ENCODE results near the gene ADAM11.
"Not testable (repeated sequence)": the region's sequence is repeated elsewhere in the genome, so short reads cannot be mapped to it uniquely, and the experiment has no call there.

The ADAM11 gene

DNA sequence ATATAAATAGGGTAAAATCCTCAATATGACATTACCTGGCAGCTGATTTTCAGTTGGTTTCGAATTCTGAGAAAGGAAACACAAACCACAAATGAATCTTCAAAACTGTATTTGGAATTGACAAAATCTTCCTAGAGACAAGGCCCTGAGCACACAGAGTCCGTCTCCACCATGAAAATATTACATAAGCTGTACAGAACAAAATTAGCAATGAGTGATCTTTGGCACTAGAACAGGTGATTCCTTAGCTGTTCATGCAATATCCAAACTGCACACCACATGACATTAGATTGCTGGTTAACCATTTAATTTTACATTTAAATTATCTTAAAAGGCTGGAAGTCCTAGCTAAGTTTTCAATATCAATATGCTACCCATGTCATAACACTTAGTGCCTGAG is 39.6 kb downstream of the ADAM11 start:
- no peak for DNase-seq

DNA sequence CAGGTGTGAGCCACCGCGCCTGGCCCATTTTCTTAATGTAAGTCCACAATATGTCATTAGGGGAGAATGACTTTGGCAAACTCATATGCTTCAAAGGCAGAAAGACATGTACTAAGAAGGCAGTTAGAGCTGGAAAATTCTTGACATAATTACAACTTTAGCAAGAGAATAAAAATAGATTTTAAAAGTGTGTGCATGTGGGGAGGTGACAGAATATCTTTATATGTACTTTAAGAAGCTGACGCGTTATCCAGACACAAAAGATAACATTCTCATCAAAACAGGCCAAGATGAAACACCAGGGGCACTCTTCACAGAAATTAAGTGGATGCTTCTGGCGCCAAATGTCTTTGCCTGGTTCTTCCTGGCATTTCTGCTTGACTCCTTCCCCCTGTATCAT is 43.1 kb downstream of the ADAM11 start:
- DNase-seq: no peak

DNA sequence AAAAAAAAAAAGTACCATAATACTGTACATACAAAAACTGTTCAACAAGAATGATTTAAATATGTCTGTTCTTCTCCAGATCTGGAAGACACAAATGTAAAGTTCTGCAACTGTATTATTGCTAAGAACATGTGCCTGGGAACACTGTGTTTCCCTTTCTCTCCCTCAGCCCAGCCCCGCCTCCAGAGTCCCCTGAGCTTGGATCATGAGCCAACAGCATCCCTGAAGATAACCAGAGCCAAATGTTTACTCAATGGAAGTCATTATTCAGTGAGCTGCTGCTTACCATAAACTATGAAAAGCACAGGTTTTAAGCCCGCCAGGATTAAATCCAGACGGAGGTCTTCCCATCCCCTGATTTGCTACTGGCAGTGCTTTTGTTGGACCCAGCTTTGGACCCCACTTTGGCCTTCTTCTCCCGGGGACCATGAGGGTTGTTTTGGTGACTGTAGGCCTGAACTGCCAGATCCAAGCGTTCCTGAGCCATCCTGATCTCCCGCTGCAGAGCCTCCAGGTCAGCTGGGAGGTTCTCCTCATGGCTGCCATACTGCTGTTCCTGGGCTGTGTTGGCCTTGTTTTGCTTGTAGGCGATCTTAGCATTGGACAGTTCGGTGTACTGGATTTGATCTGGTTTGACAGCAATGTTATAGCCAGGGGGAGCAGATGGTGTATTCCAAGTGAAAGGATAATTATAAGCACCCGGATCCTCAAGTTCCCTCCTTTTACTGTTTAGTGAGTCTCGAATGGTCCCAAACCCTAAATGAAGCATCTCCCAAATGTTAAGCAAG is 45.7 kb downstream of the ADAM11 start:
- no peak for DNase-seq

DNA sequence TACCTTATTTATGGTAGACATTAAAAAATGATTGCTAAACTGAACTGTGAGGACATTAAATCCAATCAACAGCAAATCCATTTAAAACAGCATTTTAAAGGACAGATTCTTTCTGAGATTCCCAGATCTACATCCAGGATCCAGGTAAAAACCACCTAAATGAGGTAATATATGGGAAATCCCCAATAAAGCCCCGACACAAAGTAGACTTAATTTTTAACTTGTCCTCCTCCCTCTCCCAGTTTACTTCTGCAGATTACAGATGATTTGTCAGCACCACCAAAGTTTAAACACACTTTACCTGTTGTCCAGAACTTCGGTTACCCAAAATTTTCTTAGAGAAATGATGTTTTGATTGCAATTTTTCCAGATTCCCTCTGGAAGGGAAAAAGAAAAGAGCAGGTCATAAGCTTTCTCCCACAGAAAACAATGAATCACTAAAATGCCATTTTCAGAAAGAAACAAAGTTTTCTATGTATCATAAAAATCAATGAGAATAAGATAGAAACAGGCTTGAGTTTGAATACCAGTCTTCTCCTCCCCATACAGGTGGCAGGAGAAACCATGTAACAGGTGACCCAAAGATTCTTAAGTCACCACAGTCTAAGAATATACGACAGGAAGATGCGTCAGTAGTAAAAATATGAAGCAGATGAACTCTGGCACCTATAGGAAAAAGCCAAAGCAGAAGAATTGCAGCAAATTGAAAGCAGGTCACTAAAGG is 48.5 kb downstream of the ADAM11 start:
- DNase-seq: no peak

DNA sequence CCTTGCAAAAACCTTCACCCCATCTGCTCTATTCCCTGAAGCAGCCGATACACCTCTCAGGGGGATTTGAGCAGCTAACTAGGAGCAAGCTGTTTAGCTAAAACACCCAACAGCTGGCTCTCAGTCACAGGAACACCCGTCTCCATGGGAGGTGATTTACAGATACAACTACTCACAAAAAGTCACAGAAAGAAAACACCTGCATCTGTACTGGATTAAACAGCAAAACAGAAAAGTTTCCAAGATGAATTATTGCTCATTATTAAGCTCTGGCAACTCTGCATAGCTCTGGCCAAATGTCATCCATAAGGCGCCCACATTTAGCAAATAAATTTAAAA is 49.0 kb downstream of the ADAM11 start:
- no peak for DNase-seq

DNA sequence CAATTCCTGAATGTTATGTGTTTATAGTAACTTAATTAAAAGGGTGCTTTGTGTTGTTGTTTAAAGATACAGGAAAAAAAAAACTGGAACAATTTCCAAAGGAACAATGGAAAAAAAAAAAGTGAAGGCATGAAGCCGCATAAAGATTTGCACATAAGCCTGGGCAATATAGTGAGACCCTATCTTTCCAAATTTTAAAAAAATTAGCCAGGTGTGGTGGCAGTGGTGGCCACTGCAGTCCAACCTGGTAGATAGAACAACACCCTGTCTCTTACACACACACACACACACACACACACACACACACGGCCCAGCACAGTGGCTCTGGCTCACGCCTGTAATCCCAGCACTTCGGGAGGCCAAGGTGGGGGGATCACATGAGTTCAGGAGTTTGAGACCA is 49.4 kb downstream of the ADAM11 start:
- no peak for DNase-seq

DNA sequence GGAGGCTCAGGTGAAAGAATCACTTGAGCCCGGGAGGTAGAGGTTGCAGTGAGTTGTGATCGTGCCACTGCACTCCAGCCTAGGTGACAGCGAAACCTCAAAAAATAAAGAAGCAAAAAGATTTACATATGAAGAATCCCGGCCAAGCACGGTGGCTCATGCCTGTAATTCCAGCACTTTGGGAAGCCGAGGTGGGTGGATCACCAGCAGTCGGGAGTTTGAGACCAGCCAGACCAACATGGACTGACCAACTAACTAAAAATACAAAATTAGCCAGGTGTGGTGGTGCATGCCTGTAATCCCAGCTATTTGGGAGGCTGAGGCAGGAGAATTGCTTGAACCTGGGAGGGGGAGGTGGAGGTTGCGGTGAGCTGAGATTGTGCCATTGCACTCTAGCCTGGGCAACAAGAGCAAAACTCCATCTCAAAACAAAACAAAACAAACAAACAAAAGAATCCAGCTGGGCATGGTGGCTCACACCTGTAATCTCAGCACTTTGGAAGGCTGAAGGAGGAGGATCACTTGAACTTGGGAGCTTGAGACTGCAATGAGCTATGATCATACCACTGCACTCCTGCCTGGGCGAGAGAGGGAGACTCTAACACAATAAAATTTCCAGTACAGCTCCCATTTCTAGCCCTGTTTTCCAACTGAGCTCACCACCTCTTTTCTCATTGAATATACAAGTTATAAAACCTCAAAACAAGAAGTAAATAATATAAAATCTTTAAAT is 50.0 kb downstream of the ADAM11 start:
- not testable (repeated sequence) for DNase-seq

DNA sequence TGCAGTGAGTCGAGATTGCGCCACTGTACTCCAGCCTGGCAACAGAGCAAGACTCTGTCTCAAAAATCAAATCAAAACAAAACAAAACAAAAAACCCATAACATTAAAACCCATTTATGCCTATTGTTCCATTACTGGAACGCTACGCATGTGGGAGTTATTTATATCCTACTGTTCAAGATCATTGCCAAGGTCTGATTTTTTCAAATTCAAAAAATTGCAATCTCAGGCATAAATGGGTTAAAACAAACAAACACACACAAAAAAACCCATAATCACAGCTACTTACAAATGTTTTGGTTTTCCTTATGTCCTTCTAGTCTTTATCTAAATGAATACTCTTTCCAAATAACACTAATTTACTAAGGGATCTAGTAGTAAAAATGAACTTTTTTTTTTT is 53.5 kb downstream of the ADAM11 start:
- no peak for DNase-seq

DNA sequence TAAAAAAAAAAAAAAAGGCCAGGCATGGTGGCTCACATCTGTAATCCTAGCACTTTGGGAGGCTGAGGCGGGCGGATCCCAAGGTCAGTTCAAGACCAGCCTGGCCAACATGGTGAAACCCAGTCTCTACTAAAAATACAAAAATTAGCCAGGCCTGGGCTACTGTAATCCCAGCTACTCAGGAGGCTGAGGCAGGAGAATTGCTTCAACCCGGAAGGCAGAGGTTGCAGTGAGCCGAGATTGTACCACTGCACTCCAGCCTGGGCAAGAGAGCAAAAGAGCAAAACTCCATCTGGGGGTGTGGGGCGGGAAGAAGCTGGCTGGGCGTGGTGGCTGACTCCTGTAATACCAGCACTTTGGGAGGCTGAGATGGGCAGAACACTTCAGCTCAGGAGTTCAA is 59.7 kb downstream of the ADAM11 start:
- DNase-seq: not testable (repeated sequence)

DNA sequence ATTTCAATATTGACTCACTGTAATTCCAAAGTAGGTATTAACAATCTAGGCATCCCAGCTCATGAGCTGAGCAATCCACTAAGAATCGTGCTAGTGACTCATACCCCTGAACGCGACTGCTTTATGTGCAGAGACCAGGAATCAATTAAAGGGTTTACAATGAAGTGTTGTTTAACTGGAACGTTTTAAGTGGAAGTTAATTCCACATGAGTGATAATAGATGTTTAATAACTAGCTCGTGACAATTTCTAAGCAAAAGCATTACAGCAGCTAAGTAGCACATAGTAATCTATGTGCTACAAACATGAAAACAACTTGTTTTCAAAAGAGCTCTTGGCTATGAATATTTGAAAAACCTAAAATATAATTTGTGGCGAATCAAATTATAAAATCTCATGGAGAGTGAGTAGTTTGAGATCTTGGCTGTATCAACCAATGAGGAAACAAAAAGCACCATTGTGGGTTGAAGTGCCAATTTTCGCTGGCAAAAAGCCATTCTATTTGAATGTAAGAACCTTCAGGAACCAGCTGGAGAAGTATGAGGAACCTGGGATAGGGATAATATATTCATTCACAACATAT is 61.9 kb downstream of the ADAM11 start:
- DNase-seq: no peak

DNA sequence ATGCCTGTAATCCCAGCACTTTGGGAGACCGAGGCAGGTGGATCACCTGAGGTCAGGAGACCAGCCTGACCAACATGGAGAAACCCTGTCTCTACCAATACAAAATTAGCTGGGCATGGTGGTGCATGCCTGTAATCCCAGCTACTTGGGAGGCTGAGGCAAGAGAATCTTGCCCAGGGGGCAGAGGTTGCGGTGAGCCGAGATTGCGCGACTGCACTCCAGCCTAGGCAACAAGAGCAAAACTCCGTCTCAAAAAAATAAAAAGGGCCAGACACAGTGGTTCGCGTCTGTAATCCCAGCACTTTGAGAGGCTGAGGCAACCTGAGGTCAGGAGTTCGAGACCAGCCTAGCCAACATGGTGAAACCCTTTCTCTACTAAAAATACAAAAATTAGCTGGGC is 66.4 kb downstream of the ADAM11 start:
- DNase-seq: not testable (repeated sequence)

DNA sequence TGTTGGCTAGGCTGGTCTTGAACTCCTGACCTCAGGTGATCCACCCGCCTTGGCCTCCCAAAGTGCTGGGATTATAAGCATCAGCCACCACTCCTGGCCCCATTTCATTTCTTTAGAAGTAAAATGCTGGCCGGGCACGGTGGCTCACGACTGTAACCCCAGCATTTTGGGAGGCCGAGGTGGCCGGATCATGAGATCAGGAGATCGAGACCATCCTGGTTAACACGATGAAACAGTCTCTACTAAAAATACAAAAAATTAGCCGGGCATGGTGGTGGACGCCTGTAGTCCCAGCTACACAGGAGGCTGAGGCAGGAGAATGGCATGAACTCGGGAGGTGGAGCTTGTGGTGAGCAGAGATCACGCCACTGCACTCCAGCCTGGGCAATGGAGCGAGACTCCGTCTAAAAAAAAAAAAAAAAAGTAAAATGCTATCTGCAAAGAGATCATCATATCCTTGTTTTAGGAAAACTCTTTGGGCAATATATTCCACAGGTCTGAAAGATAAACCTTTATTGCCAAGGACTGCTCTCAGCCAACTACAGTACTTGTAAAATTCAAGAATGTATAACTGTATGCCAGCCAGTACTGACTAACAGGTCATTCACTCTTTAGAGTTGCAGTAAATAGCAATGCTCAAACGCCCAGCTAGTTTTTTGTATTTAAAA is 67.5 kb downstream of the ADAM11 start:
- DNase-seq: no peak

DNA sequence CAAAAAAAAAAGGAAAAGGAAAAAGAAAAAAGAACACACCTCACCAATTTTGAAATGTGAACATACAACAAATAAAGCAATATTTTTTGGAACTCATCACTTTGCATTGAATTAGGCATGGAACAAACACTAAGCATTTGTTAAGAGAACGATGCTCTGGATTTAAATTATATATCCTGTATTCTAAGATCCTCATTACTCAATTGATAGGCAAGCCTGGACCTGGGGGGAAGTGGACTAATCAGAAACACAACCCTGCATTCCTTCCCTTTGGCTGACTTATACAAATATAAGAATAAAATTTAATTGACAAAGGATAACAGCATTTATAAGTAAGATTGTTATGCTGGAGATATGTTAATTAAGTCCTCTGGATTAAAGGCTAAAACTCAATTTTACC is 69.1 kb downstream of the ADAM11 start:
- no peak for DNase-seq

DNA sequence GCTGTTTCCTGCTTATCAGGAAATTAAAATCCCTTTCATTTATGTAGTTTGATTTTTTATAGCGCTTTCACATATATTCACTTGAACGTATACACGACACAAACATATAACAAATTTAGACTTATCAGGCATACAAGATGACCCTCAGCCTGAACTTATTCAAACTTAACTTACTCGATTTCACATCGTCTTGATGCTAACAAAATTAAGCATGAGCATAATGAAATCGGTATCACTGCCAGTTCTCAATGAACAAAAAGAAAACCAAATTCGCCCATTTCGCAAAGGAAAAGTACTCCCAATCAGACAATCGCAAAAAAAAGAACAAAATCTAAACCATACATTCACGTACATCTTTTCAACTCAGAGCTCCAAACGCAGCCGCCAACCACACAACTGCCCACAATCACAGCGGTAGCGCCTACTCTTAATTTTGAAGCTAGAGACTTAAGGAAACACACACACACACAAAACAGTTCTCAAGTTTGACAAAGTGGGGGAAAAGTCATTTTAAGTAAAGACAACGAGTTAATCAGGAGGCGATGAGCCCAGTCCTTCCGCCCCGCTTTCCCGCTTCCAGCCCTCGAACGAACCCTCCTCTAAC is 70.2 kb downstream of the ADAM11 start:
- no peak for DNase-seq

DNA sequence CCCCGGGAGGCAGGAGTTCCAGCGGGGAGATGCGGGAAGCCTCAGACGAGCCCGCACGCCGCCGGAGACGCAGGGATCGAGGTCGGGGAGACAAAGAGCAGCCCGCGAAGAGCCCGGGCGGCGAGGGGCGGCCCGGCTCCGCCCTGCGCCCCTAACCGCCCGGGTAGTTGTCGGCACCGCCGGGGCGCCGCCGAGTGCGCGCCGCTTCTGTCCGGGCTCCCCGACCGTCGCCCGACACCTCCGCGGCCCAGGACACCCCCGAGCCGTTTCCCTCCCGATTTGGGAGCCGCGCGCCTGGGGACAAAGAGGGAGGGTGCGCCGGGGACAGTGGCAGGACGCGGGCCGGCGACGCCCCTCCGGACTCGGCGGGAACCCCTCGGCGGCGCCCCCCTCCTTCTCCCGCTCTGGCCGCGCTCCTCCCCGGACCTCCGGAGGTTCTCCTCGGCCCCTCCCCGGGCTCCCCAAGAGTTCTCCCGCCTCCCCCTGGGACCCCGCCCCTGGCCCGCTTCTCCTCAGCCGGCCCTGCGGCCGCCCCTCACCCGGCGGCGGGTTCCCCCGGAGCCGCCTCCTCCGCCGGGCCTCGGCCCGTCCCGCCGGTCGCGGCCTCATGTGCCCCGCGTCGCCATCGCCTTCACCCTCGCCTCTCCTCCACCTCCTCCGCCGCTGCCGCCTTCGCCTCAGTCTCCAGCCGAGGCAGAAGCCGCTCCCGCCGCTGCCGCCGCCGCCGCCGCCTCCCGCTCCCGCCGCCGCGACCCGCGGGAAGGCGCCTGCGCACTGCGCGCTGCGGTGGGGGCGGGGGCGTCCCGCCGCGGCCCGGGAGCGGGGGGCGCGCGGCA is 71.0 kb downstream of the ADAM11 start, which contains the start of gene GJC1:
Gene GJC1 (minus strand): TSS at position 765 of the 836 bp plus-strand sequence. CDS start 24,470 bp downstream, outside the sequence.
- no peak for DNase-seq

DNA sequence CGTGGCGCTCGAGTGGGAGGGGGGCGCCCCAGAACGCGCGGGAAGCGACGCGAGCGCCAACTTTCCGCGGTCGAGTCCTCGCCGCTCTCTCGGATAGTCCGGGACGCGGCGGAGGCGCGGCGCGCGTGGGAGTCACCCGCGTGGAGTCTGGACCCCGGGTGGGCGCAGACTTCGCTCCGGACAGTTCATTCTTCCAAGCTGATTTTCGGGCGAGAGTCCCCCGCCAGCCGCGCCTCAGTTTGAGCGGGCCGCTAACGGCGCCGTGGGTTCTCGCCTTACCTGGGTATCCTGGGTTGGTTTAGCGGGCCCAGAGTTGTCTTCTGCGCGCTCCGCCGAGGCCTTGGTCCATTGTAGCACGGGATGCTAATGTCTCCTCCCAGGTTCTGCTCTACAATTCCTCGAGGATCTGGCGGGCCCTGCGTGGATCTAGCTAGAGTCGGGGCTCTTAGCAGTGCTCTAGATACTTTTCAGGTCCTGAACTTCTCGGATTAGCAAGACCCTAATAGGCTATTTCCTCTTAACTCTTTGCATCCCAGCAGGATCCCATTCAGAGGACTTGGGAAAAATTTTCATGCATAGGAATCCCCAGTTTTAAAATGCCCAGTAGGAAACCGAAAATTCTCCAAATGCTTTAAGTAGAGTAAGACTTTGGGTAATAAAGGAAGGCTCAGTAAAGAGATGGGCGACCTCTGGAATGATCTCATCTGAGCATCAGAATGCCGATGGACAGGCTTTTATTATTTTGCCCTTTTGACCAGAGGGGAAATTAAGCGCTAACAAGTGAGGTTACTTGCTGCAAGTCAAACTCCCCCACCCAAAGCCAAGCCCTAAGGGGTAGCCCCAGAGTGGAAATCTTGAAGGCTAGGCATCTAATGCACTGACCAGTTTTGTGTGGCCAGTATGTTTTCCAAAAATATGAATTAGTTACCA is 71.8 kb downstream of the ADAM11 start:
- no peak for DNase-seq

DNA sequence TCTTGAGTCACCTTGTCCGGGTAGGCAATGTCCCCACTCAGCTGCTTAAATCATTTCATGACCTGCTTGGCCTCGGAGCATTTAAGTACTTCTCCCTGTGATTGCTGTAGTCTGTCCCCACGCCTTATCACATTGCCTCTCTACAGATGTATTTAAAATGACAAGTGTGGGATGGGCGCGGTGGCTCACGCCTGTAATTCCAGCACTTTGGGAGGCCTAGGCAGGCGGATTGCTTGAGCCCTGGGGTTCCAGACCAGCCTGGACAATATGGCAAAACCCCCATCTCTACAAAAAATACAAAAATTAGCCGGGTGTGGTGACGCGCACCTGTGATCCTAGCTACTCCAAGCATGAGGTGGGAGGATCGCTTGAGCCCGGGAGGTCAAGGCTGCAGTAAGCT is 72.6 kb downstream of the ADAM11 start:
- no peak for DNase-seq
